HS-5 (cell line): ENCODE data around the gene CCDC73.
"Not testable (repeated sequence)": the region's sequence is repeated elsewhere in the genome, so short reads cannot be mapped to it uniquely, and the experiment has no call there.

Experiments used
- DNase-seq: peaks from one replicate; pipeline ENCODE4 v3.0.0-alpha.2; 2012; ENCODE audit warnings: low read depth

Gene CCDC73

DNA sequence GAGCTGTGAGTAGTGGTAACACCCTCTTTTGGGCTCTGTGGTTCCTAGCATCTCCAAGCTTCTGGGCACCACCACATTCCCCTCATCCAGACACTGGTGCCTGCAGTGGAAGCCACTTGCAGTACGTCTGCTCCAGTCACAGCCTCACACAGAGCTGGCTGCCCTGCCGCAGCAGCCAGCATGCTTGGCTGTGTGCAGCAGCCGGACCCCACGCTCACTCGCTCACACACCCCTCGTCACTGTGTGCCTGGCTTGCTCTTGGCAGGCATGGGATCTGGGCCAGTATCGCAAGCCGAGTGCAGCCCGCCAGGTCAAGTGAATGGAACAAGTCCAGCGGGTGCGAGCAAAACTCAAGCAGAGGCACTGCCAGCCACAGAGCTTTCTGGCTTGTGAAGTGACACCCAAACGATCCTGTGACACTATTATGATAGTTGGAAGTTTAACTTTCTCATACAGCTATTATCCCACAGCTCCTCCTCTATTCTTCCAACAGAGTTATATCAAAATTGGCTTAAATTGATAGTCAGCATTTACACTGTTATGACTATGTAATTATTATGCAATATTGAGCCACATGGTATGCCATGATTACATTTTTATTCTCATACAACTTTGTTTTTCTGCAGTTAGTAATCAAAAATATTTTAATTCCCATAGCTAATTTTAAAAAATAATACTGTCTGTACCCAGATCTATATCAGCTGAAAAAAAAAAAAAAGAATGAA is 89.0 kb downstream of the CCDC73 start:
- DNase-seq = no peak

- DNase-seq = no peak
These were observed 89.7 kb downstream of the CCDC73 start for GRCh38 chr11:32704775-32705174.

GRCh38 chr11:32704261-32704660 is 90.2 kb downstream of the CCDC73 start:
- no peak for DNase-seq

DNA sequence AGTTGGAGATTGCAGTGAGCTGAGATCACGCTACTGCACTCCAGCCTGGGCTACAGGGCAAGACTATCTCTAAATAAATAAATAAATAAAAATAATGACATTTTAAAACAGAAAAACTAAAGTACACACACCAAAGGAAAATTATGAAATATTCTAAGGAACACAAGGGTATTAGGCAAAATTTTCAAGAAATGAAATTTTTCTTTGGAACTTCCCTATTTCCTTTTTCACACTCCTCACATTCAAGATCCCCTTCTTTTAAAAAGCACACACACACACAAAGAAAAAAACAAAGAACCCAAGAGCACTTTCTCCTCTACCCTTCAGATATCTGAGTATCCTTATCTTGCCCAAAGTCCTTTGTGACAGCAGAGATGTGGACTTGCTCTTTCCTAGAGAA is 92.8 kb downstream of the CCDC73 start:
- no peak for DNase-seq

- no peak for DNase-seq
These were observed 95.9 kb downstream of the CCDC73 start for GRCh38 chr11:32698579-32698978.

DNA sequence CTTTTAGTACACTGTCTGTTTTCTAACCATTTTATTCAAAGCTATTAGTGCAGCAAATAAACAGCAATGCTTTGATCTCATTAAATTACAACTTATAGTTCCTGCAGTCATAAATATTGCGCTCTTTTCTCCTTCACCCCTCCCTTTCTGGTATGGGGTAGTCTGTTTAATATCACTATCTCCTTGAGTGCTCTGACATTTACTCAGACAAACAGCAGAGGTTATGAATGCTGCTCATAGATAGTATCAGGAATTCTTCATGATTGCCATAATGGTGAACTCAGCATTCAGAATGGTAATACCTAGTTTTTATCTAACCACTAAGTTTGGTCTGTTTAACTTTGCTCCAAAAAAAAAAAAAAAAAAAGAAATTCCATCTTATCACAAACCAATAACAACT is 123.4 kb downstream of the CCDC73 start:
- no peak for DNase-seq

DNA sequence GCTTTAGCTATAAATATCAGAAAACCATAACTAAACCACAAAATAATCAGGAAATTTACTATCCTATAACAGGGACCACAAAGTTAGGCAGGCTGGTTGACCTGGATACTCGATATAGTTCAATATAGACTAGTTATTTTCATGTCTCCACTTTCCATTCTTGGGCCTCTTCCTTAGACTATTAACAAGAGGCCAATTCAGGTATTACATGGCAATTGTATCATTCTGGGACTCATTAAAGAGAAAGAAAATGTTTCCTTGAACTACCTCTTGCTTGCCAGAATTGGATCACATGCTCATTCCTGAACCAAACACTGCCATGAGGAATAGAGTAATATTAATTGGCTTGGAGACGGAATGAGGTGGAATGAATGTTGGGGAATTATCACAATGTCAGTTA is 134.8 kb downstream of the CCDC73 start:
- no peak for DNase-seq

DNA sequence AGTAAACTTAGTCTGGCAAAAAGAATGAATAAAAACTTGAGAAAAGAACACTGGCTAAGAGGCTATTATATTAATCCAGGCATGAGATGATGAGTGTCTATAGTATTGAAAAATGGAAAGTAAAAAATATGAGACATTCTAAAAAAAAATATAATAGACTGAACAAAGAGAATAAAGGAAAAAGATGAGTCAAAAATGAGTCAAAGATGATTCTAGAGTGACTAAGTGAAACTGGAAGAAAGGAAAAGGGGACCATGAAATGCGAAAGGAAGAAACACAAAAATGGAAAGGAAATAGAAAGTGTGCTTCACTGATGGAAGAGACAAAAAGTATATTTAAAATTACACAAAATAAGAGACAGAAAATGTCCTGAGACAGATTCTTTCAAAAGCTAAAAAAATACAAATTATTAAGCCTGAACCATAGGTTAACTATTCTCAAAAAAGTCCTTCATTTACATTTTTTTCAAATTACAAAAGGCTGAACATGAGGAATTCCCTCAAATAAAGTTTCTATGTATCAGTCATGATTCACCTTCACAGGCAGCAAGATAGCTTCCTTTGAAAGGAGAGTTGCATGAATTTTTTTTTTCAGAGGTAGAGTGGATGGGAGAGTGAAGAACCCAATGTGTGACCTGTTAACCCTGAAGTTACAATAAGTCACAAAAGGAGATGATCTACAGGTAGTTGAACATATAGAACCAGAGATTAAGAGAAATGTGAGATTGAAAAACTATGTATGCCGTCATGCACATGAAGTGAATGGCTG is 135.6 kb downstream of the CCDC73 start:
- DNase-seq = peak; percentile 80

- peak; percentile 41 for DNase-seq
These were observed 150.9 kb downstream of the CCDC73 start for GRCh38 chr11:32643526-32643925.

GRCh38 chr11:32641361-32641760 is 153.1 kb downstream of the CCDC73 start:
- DNase-seq = no peak

DNA sequence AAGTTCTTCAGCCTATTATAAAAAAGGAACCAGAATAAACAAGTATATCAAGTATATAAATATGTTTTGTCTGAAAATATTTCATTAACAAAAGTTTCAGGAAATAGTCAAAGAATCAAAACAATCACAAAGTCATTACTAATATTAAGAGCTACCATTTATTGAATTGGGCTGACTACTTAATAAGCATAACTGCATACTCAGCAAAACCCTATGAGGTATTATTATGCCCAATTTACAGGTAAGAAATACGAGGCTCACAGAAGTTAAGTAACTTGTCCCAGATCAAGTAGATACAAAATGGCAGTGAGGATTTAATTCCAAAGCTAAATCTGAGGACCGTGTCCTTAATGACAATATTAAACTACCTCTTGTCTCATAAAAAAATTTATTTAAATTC is 158.6 kb downstream of the CCDC73 start:
- DNase-seq = no peak

DNA sequence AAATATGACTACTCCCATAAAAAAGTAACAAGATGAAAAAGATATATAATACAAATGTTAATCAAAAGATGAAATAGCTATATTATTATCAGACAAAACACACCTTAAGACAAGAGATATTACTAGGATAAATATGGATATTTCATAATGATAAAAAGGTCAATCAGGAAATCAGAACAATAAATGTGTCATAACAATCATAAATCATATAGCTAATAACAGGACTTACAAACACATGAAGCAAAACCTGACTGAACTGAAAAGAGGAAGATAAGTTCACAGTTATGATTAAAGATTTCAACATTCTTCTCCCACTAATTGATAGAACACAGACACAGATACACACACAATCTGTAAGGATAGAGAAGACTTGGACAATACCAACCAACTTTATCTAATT is 163.6 kb downstream of the CCDC73 start:
- no peak for DNase-seq

DNA sequence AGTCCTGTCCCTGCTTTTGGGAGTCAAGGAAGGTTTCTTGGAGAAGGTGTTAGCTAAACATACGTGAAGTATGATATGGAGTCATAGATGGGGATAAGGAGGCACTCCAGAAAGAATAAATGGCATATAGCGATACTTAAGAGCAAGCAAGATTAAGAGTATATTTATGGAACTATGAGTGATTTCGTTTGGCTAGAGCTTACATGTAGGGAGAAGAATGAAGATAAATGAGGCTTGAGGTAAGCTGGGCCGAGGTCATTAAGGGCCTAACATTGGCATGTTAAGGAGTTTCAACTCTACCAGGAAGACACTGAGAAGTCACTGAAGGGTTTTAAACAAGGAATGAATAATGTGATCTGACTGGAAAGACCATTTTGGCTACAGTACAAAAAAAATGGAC is 177.6 kb downstream of the CCDC73 start:
- DNase-seq = no peak

DNA sequence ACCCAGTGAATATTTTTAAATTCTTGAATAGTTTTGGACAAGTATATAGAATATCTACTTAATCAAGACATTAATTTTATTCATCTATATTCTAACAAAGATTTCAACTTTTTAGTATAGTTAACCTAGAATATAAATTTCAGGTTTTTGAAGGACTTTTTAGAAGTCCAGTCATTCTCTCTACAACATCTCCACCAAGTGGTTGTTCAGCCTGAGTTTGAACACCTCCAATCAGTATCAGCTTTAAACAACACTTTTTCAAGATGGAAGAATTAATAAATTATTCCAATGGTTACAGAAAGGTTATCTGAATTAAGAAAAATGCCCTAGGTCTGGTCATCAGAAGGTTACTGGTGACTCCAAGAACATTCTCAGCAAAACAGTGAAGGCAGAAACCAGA is 179.0 kb downstream of the CCDC73 start:
- DNase-seq = no peak

- no peak for DNase-seq
These were observed 180.8 kb downstream of the CCDC73 start for GRCh38 chr11:32613500-32614151.

GRCh38 chr11:32610797-32611352 is 183.6 kb downstream of the CCDC73 start:
- DNase-seq = no peak

DNA sequence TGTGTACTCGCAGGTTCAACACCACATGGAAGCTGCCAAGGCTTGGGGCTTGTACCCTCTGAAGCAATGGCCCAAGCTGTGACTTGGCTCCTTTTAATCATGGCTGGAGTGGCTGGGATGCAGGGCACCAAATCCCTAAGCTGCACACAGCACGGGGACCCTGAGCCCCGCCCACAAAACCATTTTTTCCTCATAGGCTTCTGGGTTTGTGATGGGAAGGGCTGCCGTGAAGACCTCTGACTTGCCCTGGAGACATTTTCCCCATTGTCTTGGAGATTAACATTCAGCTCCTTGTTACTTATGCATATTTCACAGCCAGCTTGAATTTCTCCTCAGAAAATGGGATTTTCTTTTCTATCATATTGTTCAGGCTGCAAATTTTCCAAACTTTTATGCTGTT is 185.6 kb downstream of the CCDC73 start:
- not testable (repeated sequence) for DNase-seq

- DNase-seq = no peak
These were observed 188.2 kb downstream of the CCDC73 start for GRCh38 chr11:32606220-32606619.

- no peak for DNase-seq
These were observed 191.6 kb downstream of the CCDC73 start for GRCh38 chr11:32602657-32603415.

GRCh38 chr11:32597921-32598320 is 196.5 kb downstream of the CCDC73 start:
- no peak for DNase-seq

GRCh38 chr11:32596114-32596513 is 198.3 kb downstream of the CCDC73 start:
- DNase-seq = not testable (repeated sequence)

- DNase-seq = no peak
These were observed 200.2 kb downstream of the CCDC73 start for GRCh38 chr11:32594272-32594671.
